ENCODE data around the gene CBLC. TPM values are rescaled to one million over a fixed set of nuclear protein-coding genes. Genes with fewer than 3 reads are reported as not detected.

The CBLC gene
- total RNA-seq: 0.23 TPM

GRCh38 chr19:44777715-44778347 lies at the start of gene CBLC:
Gene CBLC (plus strand): TSS chr19:44777890. CDS start chr19:44777932, 42 bp downstream.

GRCh38 chr19:44748426-44749254 lies 29.1 kb upstream of the CBLC start, which contains the start of gene BCL3:
Gene BCL3 (plus strand): TSS chr19:44748708. CDS start chr19:44748791, 83 bp downstream.

GRCh38 chr19:44808463-44809371 lies 31.0 kb downstream of the CBLC start, which contains the start of gene BCAM:
Gene BCAM (plus strand): TSS chr19:44809103. CDS start chr19:44809125, 22 bp downstream.

GRCh38 chr19:44845612-44846454 lies 68.1 kb downstream of the CBLC start, which contains the start of gene NECTIN2:
Gene NECTIN2 (plus strand): TSS chr19:44846297. CDS start chr19:44846526, 229 bp downstream.

Small RNA genes lying within 50 kb of the gene (small RNA-seq; reads per million reads assigned to genes)
- gene RF00156: not detected

Other genes with a start within 250 kb of the CBLC start
- gene CEACAM20, start 248.2 kb upstream of the CBLC start, total RNA-seq: not detected
- not detected for gene IGSF23, start 164.3 kb upstream of the CBLC start, total RNA-seq
- gene PVR, start 134.0 kb upstream of the CBLC start, total RNA-seq: 33.7 TPM
- gene CEACAM19, start 106.4 kb upstream of the CBLC start, total RNA-seq: 1.6 TPM
- gene CEACAM16, start 78.7 kb upstream of the CBLC start, total RNA-seq: not detected
- gene BCL3, start 29.2 kb upstream of the CBLC start, total RNA-seq: not detected
- gene BCAM, start 31.2 kb downstream of the CBLC start, total RNA-seq: 7.4 TPM
- gene NECTIN2, start 68.4 kb downstream of the CBLC start, total RNA-seq: 27.5 TPM
- gene TOMM40, start 113.4 kb downstream of the CBLC start, total RNA-seq: 32.3 TPM
- 260 TPM for gene APOE, start 127.9 kb downstream of the CBLC start, total RNA-seq
- gene APOC1, start 136.7 kb downstream of the CBLC start, total RNA-seq: 17.8 TPM
- gene APOC4, start 164.3 kb downstream of the CBLC start, total RNA-seq: not detected
- gene APOC2, start 168.2 kb downstream of the CBLC start, total RNA-seq: 2.5 TPM
- 71.7 TPM for gene CLPTM1, start 177.5 kb downstream of the CBLC start, total RNA-seq
- 1.2 TPM for gene RELB, start 223.6 kb downstream of the CBLC start, total RNA-seq

Measured in diencephalon (tissue), 1 donor.